Stimulated activated CD4-positive, alpha-beta T cell treated with anti-CD3 and anti-CD28 coated beads, Interleukin-2, amount 100 ng/mL, for 24 hours (primary cell): ENCODE measurements around the gene NEK7.
"Not testable (repeated sequence)": the region's sequence is repeated elsewhere in the genome, so short reads cannot be mapped to it uniquely, and the experiment has no call there.

ENCODE experiments used
- DNase-seq, 2 donors: peaks; one replicate each; pipeline ENCODE4 v3.0.0-alpha.2; 2020

Gene NEK7

DNA sequence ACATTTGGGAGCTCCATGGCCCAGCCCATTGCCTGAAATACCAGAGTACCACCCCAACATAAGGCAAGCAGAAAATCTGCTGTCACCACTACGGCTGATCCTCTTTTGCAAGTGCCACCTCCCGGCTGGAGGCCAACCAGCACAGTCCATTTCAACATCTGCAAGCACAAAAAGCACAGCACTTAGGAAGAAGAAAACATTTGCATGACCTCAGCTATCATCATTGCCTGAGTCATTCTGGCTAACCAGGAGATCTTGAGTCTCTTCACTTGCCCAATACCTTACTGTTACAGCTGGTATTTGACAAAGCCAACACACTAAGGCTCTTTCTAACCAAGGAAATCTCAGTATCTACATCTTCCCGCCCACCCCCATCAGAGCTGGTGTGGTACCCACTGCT lies 55.9 kb downstream of the NEK7 start:
- DNase-seq: no peak

DNA sequence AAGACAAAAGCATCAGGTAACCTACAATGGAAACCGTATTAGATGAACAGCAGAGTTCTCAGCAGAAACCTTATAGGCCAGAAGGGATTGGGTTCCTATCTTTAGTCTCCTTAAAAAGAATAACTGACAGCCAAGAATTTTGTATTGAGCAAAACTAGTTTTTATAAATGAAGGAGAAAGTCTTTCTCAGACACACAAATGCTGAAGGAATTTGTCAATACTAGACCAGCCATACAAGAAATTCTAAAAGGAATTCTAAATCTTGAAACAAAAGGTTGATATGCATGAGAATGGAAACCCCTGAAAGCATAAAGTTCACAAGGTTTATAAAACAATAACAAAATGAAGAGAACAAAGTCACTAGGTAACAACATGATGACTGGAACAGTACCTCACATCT lies 58.1 kb downstream of the NEK7 start:
- no peak for DNase-seq

DNA sequence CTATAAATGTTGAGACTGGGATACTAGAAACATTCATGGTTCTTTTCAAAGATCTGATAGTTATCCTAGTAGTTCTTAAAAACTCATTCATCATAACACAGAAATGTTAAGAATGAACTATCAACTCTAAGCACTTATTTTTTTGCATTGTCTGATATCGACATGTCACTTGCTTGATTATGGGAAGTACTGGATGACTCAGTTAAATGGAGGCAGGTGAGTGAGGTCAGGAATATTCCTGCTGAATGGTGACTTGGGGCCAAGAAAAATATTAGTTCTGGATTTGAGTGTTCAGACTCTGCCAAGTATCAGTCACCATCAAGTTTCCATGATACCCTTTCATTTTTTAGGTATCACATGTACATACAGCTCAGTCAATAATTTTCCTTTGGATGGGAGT lies 63.6 kb downstream of the NEK7 start:
- DNase-seq: no peak

DNA sequence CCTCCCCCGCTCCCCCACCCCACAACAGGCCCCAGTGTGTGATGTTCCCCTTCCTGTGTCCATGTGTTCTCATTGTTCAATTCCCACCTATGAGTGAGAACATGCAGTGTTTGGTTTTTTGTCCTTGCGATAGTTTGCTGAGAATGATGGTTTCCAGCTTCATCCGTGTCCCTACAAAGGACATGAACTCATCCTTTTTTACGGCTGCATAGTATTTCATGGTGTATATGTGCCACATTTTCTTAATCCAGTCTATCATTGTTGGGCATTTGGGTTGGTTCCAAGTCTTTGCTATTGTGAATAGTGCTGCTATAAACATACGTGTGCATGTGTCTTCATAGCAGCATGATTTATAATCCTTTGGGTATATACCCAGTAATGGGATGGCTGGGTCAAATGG lies 70.2 kb downstream of the NEK7 start:
- not testable (repeated sequence) for DNase-seq

DNA sequence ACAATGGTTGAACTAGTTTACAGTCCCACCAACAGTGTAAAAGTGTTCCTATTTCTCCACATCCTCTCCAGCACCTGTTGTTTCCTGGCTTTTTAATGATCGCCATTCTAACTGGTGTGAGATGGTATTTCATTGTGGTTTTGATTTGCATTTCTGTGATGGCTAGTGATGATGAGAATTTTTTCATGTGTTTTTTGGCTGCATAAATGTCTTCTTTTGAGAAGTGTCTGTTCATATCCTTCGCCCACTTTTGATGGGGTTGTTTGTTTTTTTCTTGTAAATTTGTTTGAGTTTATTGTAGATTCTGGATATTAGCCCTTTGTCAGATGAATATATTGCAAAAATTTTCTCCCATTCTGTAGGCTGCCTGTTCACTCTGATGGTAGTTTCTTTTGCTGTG lies 70.7 kb downstream of the NEK7 start:
- DNase-seq: not testable (repeated sequence)

DNA sequence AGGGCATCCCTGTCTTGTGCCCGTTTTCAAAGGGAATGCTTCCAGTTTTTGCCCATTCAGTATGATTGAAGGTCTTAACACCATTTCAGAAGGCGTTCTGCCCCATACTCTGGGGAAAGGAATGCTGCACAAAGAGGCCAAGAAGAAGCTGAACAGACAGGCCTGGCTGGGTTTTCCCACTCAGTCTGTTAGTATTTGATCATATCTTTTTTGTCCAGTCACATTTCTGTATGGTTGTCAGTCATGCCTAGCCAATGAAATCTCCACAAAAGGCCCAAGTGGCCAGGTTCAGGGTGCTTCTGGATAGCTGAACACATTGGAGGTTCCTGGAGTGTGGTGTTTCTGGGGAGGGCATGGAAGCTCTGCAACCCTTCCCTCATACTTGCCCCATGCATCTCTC lies 72.1 kb downstream of the NEK7 start:
- no peak for DNase-seq

DNA sequence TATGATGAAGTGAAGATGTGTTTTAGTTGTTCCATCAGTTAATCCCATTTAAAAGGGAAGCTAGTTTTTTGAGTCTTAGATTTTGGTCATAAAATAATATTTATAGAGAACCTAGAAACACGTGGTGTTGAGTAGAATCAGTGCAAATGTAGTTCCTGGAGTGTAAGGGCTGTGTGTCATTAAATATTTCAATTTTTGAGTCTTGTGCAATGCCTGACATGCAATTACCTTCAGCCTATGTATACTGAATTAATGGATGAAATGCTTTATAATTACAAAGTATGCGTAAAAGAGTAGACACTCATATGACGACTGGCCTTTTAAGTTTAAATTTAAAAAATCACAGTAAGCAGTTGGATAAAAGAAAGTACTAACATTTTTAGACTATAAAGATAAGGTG lies 75.0 kb downstream of the NEK7 start:
- DNase-seq: no peak

DNA sequence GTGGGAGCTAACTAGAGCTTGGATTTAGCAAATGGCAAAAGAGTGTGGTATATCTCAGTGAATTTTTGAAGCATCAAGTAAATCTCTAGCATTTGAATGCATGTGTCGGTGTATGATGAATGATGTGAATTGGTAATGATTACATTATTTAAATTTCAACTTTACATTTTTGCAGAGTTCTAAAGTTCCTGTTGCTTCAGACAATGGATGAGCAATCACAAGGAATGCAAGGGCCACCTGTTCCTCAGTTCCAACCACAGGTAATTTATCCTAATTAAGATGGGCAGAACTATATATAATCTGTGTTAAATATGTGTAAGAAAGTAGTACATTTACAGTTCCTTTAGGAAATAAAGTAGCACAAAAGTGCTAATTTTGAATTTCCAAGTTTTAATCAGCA lies 75.6 kb downstream of the NEK7 start:
- no peak for DNase-seq

DNA sequence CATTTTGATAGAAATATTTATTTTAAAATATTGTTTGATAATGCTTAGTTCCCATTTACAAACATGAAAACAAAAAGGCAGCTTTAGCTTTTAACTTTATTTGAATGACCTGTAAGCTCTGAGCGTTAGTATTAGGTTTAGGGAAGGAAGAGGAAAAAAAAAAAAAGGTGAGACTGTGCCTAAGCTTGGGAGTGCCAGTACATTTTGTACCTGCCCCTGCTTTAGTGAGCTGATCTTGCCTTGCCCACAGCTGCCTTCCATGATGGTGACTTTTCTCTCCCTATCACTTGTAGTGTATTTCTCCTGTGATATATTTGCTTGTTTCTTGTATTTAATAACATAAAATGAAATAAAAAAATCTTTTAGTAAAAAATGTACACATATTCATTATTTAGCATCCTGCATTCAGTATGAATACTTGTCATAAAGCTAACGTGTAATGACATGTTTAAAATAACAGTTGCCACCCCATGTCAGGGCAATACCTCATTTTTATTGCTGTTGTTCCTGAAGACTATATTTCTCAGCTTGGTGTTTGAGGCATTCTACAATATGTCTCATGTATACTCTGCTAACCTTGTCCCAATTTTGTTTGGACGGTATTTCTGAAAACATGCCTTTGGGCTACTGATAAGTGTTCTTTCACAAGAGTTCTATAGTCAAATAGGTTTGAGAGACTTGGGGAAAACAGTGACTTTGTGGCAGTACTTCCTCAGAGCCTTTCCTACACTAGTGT lies 76.3 kb downstream of the NEK7 start:
- no peak for DNase-seq

DNA sequence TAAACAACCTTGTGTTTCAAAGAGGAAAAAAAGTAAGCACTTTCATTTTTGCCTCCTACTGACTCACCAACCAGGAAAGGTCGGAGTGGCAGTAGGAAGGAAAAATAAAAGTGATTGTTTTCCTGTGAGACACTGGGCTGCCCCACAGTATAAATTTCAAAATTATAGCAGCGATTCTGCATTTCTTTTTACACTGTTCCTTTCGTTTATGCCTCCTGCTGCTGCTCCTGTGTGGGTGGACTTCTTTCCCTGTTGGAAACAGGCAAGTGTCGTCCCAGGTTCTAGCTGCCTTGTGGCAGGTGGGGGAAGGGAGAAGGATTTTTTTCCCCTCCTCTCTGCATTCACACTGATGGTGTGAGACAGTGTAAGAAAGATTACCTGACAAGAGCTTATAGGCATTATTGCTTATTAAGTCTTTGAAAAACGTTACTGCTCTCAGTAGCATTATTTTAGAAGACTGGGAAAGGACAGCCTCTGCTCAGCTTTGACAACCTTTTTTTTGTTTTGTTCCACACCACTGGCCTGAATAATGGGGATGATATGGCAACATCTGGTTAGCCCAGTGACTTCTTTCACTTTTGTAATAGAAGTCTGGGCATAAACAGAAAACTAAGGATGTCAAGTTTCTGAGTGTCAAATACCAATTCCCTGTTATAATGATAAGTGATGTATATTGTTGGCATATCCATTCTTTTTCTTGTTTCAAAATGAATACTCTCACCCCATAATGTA lies 77.9 kb downstream of the NEK7 start:
- DNase-seq: no peak

DNA sequence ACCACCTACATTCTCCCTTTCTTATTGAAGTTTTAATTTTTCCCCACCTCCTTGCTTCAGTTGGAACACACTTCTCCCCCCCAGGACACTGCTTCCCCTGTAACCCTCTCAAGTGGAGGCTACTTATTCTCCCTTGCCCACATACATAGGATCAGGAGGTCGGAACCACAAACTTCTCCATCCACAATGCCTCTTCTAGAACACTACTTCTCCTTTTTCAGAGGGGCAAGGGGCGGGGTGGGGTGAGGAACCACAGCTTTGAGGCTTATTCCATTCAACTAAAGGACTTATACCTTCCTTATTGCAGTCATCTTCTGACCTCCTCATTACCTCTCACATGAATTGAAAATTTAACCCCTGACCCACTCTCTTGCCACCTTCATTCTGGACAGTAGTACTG lies 81.3 kb downstream of the NEK7 start:
- no peak for DNase-seq

DNA sequence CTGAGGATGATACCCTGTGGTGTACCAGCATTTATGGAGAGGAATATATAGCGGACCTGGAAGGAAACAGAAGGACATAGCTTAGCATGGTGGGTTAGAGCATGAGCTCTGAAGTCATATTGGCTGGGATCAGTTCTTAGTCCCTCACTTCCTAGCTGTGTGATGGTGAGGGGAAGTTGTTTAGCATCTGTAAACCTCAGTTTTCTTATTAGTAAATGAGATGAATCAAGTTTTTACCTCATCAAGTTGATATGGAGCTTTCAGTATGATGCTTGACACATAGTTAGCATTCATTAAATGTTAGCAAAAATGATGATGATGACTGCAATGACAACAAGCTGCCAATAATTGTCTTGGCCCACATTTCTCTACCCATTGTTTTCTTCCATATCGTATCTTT lies 84.8 kb downstream of the NEK7 start:
- no peak for DNase-seq

DNA sequence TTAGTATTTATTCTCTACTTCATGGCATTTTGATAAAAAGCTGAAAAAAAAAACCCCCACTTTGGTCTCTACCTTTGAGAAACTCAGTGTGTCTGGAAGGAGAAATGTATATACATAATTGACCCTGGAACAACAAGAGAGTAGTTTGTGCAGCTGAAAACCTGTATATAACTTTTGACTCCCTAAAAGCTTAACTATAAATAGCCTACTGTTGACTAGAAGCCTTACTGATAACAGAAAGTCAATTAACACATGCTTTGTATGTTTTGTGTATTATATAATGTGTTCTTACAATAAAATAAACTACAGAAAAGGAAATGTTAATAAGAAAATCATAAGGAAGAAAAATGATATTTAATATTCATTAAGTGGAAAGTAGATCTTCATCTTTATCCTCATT lies 88.0 kb downstream of the NEK7 start:
- no peak for DNase-seq

DNA sequence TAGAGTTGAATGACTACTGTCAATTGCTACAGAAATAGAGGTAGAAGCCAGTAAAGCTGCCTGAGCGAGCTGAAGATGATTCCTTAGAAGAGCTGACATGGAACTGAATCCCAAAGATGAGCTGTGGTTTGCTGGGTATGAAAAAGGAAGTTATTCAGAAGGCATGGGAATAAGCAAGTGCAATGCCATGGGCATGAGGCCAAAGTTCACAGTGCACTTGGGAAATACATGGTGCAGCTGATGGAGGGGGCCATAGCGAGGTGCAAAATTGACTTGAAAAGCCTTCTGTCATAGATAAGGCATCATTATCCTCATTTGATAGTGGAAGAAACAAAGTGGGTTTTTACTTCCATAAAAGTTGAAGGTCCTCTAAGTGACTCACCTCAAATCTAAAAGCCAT lies 88.6 kb downstream of the NEK7 start:
- no peak for DNase-seq

DNA sequence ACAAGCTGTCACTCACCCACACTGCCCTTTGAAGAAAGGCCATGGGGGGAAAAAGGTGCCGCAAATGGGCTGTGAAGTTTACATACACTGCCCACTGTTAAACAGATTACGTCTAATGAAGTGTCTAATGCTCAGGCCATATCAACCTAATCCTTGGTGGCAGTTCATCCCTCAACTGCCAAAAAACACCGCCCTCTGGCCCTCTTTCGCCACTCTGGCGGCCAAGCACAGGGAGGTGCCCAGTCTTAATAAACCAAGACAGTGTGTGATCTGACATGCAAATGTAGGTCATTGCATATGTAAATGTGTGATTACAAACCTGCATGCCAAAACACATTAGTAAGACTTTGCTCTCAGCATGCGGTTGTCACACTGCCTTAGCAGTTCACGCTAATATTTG lies 89.5 kb downstream of the NEK7 start:
- no peak for DNase-seq

DNA sequence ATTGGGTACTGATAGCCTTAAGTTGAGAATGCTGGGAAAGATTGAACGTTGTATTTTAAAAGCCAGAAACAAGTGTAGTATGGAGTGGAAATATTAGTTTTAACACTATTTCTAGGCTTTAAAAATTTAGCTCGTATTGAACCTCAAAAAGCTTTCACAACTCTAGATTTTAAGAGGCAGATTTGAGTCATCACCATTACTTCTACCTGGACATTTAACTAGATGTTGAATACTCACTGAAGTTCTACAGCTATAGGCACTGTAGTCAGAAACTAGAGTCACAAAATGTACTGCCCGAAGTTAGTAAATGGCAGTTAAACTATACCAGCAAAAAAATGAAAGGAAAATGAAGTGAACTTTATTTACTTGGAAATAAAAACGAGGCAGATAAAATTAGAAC lies 96.5 kb downstream of the NEK7 start:
- DNase-seq: no peak

DNA sequence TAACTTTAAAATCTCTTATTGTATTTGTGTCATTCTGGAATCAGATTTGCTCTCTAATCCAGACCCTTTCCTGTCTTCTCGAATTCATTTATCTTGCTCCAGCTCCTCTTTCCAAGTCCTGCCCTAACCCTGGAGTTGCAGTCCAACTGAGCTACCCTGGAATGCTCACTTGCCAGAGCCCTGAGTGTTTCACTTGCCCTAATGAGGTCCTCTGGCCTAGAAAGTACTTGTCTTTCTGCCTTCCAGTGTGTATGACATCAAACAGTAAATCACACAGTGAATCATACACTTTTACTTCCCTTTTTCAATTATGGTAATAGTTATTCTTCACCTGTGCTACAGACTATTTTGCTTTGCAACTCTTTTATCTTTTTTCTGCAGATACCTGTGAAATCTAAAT lies 96.9 kb downstream of the NEK7 start:
- DNase-seq: no peak

DNA sequence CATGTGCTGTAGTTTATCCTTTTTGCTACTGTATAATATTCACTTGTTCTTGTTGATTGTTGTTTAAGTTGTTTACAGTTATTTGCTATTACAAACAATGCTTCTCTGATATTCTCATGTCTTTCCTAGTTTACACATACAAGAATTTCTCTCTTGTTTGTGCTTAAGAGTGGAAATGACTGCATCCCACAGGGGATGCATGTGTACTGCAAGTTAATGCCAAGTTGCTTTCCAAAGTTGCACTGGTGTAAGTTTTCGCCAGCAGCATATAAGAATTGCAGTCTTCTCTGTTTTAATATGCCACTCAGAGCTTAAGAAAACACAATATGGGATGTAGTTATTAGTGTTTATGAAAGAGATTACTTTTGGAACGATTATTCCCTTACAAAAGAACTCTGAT lies 97.7 kb downstream of the NEK7 start:
- DNase-seq: no peak

DNA sequence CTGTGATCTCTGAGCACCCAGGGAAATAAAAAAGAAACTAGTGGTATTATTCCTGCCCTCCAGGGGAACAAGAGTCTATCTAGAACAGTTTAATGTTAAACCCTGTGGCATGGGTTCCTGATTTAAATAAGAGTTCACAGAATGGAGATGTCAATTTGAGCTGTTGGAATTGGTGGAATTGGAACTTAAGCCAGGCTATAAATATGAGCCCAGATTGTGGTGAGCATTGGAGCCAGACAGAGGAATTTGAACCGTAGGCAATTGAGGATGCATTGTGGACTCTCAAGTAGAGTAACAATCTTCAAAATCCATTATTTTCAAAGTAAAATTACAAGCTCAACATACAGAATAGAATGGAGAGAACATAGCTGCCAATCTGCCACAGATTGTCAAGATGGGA lies 98.2 kb downstream of the NEK7 start:
- DNase-seq: no peak

DNA sequence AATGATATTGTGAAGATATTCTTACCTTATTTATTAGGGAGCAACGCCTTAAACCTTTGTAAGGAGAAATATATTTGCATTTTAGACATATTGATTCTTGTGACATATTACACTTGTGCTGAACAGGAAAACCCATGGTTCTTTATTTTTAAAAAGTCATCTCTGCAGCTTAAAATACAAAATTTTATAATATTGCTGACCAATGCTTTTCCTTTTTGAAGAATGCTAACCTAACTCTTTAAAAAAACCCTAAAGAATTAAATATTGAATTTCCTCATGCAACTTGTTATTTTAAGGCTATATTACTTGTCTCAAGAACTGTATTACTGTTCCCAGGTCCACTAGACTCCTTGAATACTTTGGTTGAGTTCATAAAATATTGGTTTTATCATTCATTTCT lies 99.0 kb downstream of the NEK7 start:
- DNase-seq: no peak

DNA sequence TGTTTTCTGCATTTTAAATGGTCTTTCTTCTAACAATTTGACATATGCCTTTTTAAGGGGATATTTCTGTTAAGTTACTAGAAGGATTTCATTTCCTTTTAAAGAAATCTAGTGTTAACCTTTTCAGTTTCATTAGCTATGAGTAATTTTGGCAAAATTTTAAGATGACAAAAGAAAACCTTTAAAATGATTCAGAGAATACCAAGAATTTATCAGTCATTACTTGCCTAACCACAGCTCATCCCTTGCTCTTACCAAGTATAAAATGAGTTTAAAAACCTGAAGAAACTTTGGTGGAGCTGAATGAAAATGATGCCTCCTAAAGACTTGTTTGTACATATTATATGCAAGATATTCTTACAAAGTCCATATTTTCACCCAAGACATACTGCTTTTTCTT lies 101.7 kb downstream of the NEK7 start:
- no peak for DNase-seq

DNA sequence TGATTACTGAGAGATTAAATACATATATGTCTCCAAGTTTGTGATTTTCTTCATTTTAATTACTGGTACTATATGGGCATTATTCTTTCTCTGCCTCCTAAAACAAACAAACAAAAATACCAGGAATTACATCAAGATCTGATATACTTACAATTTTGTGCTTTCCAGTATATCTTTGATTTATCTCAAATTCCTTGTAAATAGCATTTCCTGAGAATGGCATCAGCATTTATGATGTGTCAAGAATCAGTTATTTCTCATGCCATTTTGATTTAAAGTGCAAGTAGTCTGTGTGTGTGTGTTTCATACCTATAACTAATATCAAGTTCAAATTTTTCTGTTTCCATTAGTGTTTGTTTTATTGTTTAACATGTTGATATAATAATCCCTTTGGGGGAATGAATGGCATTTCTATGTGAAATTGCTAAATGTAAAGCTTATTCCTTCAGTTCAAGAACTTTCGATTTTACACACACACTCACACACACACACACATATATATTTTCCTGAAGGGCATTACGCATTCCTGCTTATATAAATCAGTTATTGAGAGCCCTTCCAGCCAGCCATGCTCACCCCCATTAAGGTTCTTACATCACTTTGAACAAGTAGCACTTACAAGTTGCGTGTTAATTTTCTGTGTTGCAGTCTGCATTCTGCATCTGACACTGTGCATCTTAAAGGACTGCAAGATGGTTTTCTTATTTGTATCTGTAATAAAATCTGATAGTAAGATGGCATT lies 102.7 kb downstream of the NEK7 start:
- no peak for DNase-seq

DNA sequence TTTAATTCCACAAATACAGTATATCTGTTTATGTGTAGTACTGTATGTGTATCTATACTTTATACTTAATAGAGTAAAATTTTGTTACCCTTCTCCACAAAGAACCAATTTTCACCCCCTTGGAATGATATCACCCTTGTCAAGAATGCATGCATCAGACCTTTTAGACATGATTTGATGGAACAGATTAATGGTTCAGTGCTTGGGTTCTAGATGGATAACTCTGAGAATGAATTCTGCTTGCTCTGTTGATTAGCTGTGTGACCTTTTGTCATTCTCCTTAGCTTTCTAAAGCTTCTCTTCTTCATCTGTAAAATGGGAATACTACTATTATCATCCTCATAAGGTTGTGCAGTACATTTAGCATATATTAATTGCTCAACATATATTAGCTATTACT lies 105.1 kb downstream of the NEK7 start:
- DNase-seq: no peak

DNA sequence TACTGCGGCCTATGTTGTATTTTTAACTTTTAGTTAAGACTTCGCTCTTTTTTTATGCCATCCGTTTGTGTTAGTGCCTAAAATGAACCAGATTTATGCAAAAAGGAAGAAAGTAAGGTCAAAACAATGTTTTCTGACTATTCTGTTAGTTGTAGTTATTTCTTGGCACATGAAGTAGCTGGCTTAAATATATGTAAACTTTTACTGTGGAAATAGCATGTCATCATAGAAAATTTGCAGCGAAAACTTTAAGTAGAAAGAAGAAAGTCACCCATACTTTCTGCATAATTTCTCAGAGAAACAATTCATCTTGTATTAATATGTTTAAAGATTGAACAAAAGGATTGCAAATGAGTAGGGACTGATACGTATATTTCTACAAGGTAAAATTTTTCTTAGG lies 106.4 kb downstream of the NEK7 start:
- DNase-seq: no peak
